ENCODE data around the gene PPP1R15B. TPM values are rescaled to one million over a fixed set of nuclear protein-coding genes. Genes with fewer than 3 reads are reported as not detected.

Gene PPP1R15B
- total RNA-seq, 2 experiments from 2014 or later: 72.6 to 79.2 TPM

GRCh38 chr1:204413170-204413535 is 1.5 kb upstream of the PPP1R15B start:
- Histone ChIP-seq H3K36me3 (ENCODE audit: insufficient read depth, low read length) (peaks cover 35% of the 10 kb centered on the region), H3K4me3 (ENCODE audit: low read depth, low read length, poor library complexity, severe bottlenecking) (no peak overlapping the region), H3K9me3 (ENCODE audit: low read length) (no peaks in the 10 kb centered on the region), H3K9me2 (ENCODE audit: insufficient read depth, low read length) (no peaks in the 10 kb centered on the region), H3K27ac (ENCODE audit: low read depth, low read length, poor library complexity, severe bottlenecking) (peak overlapping the region; percentile 31), H3K4me2 (ENCODE audit: low read length) (peak overlapping the region; percentile 37), H2AFZ (ENCODE audit: low read length) (no peak overlapping the region), H3K4me1 (ENCODE audit: insufficient read depth, low read length, poor library complexity, severe bottlenecking) (peaks cover 20% of the 10 kb centered on the region), H4K20me1 (ENCODE audit: insufficient read depth, low read length) (peaks cover 25% of the 10 kb centered on the region), H3K79me2 (ENCODE audit: insufficient read depth, low read depth, low read length) (peaks cover 40% of the 10 kb centered on the region)
- no peak for TF ChIP-seq CTCF (conservative IDR thresholded peaks at IDR 0.05; ENCODE audit: low read length)
- TF ChIP-seq EZH2phosphoT487 (IDR thresholded peaks at IDR 0.05; ENCODE audit: borderline replicate concordance, low read depth, low read length): no peak
- no peak for DNase-seq (ENCODE audit: low spot score)
- intact Hi-C loops (cut with micrococcal nuclease; ENCODE audit: unreplicated experiment): loop anchor here (10.0 kb wide), 3 partner anchors 152 to 712 kb away; partner anchors contain the start of gene RBBP5
- CTCF ChIA-PET (ENCODE audit: unreplicated experiment): no interaction called here
- BruUV-seq (replicated peaks): no TSS peak
- POLR2A ChIA-PET: interaction anchor here (0.6 to 1.0 kb wide), 2 partner anchors 39 to 104 kb away, joined by 3 to 4 read pairs; no protein-coding TSS in a partner anchor

GRCh38 chr1:204410688-204411450 is 748 bp downstream of the PPP1R15B start:
- Histone ChIP-seq H3K9me2 (ENCODE audit: insufficient read depth, low read length) (no peaks in the 10 kb centered on the region), H3K4me1 (ENCODE audit: insufficient read depth, low read length, poor library complexity, severe bottlenecking) (peaks cover 23% of the 10 kb centered on the region), H4K20me1 (ENCODE audit: insufficient read depth, low read length) (peaks cover 45% of the 10 kb centered on the region), H3K79me2 (ENCODE audit: insufficient read depth, low read depth, low read length) (peaks cover 63% of the 10 kb centered on the region), H3K4me2 (ENCODE audit: low read length) (peak overlapping the region; percentile 96), H3K36me3 (ENCODE audit: insufficient read depth, low read length) (peaks cover 58% of the 10 kb centered on the region), H3K27ac (ENCODE audit: low read depth, low read length, poor library complexity, severe bottlenecking) (peak overlapping the region; percentile 79), H2AFZ (ENCODE audit: low read length) (no peak overlapping the region; the same call in 1 of the 2 replicates), H3K4me3 (ENCODE audit: low read depth, low read length, poor library complexity, severe bottlenecking) (peak overlapping the region; percentile 98), H3K9me3 (ENCODE audit: low read length) (no peaks in the 10 kb centered on the region)
- intact Hi-C loops (cut with micrococcal nuclease; ENCODE audit: unreplicated experiment): loop anchor here (2.0 to 10.0 kb wide), 4 partner anchors 96 to 714 kb away; partner anchors contain the start of gene RBBP5
- CTCF ChIA-PET (ENCODE audit: unreplicated experiment): no interaction called here
- POLR2A ChIA-PET: interaction anchor here (1.4 kb wide), 1 partner anchor 111 kb away, joined by 4 read pairs; no protein-coding TSS in a partner anchor
- TF ChIP-seq CTCF (conservative IDR thresholded peaks at IDR 0.05; ENCODE audit: low read length) (no peak), EZH2phosphoT487 (IDR thresholded peaks at IDR 0.05; ENCODE audit: borderline replicate concordance, low read depth, low read length) (no peak)
- DNase-seq (ENCODE audit: low spot score): peak; percentile 24
- no TSS peak for BruUV-seq (replicated peaks)
